HG03064 (cell line): ENCODE data around the gene IGF1.

Source experiments
- ATAC-seq: cut with Tn5 transposase; IDR thresholded peaks from one replicate; pipeline ENCODE4 v1.9.1; 2021; ENCODE audit warnings: low read depth; ENCODE audit not compliant: unreplicated experiment

IGF1 gene

DNA sequence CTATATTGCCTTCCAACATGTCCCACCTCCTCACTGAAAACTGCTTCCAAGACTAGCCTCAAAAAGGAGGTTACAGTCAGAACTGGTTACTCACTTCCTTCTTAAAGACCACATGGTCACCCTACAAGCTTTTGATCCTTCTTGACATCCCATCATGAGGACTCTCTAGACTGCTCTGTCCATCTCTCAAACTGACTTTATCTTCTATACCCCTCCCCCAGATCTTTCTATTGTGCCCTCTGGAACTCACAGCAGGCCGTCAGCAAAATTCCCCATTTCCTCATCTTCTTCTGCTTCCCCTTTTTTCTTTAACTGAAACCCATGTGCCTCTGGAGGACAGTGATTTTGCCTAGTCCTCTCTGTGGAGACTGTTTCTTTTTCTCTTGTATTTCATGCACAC is 18.1 kb upstream of the IGF1 start:
- no peak for ATAC-seq

DNA sequence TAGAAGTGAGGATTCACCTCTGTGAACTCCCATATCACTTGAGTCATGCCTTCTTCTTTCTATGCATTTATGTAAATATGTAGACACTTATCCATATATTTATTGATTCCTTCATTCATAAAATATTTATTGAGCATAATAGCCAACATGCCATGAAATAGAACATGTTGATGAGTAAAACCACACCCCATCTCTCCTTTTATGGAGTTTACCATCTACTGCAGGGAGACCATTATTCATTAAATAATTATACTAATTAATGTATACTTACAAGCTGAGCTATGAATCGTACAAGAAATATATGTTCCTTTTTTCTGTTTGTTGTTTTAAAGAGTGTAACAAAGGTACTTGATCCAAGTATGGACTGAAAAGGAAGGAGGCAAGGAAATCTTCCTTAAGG is 17.4 kb upstream of the IGF1 start:
- ATAC-seq = no peak

DNA sequence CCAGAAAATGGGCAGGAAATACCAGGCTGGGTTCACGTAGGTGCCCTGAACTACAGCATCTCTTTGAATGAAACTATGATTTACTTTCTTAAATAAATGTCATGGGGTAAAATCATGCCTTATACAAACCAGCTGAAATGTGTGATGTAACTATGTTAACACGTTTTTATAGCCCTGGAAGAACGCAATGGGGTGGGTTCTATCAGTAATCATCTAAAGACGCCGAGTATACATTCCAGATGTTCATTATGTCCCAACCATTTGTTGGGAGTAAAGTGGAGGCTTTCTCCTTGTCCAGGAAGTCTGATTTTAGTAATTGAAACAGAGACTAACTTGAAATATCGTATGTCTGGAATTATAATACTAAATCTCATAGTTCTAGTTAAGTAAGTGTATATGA is 16.2 kb upstream of the IGF1 start:
- no peak for ATAC-seq

DNA sequence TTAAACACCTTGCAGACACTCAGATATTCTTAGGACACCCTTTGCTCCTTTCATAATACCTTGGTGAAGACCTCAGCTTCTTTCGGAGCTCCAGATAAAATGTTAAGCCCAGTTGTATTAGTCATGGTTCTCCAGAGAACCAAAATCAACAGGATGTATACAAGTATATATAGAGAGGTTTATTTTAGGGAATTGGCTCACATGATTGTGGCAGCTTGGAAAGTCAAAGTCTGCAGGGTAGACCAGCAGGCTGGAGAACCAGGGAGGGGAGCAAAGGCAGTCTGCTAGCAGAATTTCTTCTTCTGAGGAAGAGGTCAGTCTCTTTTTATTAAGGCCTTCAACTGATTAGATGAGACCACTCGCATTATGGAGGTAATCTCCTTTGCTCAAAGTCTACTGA is 6.9 kb upstream of the IGF1 start:
- no peak for ATAC-seq

DNA sequence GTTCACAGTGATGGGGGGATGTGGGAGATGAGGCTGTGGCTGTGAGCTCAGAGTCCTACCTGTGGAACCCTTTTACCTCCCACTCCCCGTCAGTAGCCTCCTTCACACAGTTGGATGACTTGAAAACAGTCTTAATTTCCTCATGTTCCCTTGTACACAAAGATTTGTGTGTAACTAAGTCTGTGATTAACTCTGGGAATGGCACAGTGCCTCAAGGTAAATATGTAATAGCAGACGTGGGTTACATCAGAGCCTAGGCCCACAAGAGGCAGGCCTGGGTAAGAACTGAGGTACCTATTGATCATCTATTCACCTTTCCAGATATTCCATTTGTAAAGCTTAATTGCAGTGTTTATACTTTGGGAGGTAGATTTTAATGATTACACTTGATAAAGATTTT is 5.8 kb upstream of the IGF1 start:
- ATAC-seq = no peak

DNA sequence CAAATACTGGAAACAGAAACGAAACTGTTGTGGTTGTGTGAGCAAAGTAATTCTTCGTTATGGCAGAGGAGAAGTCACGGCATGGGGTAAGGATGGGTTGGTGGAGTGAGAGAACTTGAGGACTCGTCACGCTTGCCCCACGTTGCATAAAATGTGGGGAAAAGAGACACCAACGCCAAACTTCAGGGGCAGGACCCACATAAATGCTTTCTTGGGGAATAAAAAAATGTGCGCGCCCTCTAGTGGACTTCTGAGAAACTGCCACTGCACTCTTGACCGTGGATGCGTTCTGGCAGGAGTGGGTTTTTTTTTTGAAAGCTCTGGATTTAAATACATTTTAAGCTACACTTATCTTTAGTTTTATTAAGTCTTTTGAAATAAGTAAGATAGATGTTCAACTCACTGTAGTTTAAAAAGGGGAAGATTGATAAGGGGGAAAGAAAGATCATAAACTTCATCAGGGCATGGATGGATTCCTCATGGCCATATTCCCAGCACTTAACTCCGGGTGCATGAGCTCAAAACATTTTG is 4.1 kb upstream of the IGF1 start:
- ATAC-seq = peak; percentile 43

DNA sequence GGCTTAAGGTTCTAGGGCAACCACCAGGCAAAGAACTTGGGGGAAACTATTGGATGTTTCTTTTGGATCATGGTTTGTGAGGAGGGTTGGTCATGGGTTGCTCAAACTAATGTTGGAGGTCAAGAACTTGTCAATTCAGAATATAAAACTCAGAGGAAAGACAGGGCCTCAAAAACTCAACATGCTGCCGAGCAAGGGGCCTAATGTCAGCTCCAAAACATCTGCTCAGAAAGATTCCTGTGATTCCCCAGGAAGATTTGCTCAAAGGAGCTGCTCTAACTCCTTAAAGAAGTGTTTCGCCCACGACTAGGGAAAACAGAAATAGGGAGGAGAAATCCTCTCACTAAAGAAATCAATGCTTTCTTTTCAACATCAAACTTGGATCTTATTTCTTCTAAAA is 3.7 kb upstream of the IGF1 start:
- peak; percentile 14 for ATAC-seq

DNA sequence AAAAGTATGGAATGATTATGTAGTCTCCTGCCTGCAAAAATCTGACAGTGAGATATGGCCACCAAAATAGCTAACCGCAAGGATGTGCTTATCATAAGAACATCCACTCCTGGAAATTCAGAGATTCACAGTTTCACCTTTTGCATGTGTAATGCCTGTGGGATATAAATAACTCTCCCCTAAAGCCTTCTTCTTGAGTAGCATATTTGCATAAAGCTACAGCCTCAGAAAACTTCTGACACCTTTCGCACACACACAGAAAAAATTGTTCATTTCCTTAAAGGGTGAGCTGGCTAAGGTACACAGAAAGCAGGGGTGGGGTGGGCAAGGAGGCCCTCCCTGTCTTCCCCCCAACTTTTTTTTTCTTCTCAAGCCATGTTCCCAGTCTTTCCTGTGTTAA is 3.1 kb upstream of the IGF1 start:
- ATAC-seq = peak; percentile 49

DNA sequence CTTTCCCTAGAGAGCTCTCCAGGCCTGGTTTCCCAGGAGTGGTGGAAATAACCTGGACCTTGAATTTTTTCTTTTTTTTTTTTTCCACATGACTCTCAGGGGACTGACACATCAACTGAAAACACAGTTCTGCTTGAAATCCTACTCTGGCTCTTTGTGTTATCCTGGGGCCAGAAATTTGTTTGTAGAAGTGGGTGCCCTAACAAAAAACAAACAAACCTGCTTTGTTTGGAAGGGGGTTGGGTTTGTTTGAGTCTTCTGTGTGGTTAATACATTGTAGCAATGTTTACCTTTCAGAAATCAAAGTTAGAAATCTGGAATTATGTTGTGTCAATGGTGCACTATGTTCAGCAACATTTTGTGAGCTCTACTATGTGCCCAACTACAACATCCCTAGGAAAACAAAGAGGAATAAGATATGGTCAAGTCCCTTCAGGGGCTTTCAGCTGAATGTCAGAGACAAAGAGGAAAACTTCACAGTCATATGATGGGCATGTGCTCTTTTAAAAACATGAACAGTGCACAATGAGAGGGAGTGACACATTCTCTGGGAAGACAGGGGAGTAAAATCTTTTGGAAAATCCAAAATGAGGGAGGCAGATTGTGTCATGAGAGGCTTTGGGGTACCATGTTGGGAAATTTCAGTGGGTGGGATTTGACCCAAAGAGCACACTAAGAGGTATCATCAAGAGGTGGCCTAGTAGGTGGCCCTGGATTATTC is 1.5 kb upstream of the IGF1 start:
- no peak for ATAC-seq

DNA sequence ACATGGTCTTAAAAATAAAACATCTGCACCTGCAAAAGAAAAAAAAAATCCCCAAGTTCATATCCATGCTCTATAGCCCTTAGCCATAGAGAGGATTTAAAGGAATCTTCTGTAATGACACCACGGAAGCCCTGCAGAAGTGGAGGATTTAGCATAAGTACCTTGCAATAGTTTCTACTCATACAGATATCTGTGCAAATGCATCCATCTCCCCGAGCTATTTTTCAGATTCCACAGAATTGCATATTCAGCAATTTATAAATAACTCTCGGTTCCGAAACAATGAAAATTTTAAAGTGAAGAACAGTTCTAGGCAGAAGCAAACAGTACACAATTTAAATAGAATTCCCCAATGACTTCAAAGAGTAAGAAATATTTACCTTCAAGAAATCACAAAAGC is 424 bp downstream of the IGF1 start:
- no peak for ATAC-seq

DNA sequence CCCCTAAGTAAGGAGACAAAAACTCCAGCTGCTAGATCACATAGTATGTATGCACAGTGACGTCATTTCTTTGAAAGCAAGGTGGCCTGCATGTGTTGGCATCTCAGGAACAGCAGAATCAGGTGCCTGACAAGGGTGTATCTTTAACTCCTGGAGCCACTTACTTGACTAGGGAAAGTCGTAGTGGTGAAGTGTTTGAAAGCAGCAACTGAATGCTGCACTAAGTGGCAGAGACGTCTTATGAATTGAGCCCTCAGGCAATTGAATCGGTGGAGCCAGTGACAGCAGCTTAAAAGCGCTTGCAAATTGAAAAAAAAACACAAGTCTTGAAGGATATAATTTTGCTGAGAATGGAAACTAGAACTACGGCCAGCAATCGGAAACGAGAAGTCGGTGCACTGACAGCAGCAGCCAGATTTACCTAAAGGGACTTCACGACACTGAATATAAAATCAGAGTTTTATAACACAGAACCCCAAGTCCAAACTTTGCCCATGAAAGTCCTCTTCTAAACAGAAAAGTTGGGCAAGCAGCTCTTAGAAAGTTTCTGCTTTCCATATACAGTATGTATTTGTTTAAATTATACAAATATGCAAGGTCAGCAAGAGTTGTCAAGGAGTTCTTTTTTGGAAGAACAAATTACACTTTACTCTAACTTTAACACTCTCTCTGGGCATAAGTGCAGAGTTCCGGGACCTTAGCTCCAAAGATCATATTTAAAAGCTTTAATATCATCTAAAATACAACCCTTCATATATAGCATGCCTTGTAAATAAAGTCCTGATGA is 1.1 kb downstream of the IGF1 start:
- ATAC-seq = peak; percentile 38

DNA sequence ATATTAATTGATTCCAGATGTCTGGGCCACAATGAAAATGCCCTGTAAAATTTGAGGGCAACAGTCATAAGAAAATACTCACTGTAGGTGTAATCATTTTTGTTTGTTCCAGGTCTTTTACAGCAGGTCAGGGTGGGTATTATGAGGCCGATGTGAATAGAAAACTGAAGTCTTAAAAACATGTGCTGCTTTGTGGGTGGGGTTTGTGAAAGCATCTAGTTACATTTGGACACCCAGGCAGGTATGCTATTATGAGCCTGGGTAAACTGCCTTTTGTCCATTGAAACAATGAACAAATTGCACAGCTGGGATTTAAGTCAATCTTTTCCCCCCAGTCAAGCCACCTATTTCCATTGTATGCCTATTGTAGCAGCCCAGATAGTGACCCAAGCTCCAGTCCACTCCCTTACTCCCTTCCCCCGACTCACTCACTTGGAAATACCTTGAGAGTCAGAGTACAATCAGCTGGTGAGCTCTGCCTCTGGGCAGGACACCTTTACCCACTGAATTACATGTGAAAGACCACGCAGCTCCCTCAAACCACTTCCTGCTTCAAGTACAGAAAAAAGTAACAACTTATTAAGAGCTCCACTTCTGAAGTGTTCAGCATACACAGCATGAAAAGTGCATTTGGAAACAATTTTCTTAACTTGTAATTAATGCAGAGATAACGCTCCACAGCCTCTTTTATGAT is 1.8 kb downstream of the IGF1 start:
- ATAC-seq = peak; percentile 64

DNA sequence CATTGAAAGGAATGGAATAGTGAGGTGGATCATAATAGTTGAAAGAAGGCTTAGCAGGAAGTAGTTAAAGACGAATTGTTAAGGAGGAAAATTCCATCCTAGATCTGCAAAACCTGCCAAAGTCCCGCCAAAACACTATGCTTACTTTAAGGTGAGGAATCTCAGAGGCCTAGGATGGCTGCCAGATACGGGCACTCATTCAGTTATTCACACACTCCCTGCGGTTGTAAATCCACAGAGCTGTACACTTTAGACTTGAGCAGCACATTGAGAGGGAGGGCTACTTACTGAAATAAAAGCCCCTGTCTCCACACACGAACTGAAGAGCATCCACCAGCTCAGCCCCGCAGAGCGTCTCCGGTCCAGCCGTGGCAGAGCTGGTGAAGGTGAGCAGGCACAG is 5.0 kb downstream of the IGF1 start:
- ATAC-seq = no peak

DNA sequence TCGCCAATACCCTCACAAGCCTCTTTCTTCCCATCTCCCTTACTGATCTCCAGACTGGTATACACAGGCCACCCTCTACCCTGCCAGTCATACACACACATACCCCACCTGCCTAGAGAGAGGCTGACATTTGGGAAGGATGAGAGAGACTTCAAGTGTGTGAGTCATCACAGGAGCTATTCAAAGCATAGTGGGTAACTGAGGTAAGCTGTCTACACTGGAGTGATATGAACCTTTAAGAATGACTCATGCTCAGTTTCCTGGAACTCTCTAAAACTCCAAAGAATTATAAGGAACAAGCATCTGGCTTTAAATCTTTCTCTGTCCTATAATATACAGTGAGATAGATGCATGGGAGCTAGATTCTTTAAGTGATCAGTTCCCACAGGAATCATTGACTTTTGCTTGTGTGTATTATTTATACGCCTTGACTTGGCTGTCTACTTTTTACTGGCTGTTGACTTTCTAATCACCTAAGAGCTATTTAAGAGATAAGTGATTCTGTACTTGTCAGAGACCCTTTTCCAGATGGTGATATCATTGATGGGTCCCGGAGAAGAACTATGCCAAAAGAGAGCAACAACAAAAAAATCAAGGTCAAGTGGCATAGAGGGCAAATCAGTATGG is 5.8 kb downstream of the IGF1 start:
- ATAC-seq = no peak

DNA sequence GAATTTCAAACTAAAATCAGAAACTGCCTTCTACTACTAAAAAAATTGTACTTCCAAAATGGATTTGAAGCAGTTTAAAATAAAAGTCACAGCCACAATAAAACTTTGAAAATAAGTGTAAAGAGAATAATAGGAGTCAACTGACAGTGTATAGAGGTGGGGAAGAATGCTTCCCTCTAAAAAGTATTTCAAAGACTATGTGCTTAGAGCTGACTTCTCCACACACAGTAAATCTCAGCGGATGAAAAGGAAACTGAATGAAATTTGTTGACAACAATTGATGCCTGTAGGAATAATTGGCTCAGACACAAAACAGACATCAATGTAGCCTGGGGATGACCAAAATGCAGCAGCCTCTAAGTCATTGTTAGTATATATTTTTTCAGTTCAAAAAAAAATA is 7.9 kb downstream of the IGF1 start:
- ATAC-seq = no peak

DNA sequence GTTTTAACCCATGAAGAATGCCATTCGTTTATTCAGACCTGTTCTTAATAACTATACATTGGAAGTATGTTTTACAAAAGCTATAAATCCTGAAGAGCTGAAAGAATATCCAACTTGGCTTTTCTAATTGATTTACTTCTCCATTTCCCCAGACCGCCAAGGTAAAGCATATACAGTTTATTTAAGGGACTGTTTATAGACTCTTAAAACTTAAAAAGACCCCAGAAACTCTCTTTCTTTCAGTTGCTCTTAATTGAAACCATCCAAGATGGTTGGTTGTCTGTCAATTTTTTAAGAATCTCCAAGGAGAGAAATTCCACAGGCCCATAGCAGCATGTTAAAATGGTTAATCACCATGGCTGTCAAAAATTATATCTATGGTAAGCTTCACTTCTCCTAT is 8.8 kb downstream of the IGF1 start:
- ATAC-seq = no peak

DNA sequence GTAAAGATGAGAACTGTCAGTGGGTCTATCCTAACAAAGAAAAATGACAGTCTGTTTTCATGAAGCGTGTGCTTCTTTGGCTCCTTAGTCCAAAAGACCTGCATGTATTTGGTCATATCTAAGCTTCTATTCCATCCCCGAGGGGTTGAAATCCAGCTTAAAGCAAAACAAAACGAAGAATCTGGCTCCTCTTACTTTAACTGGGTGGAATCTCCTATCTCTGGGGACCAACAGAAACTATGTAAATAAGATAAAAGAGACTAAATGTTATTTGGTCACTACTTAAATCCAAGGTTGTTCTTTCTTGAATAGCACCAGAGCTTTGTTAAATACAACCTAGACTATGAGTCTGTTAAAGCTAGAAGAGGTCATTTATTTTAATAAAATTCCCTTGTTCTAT is 9.4 kb downstream of the IGF1 start:
- no peak for ATAC-seq

DNA sequence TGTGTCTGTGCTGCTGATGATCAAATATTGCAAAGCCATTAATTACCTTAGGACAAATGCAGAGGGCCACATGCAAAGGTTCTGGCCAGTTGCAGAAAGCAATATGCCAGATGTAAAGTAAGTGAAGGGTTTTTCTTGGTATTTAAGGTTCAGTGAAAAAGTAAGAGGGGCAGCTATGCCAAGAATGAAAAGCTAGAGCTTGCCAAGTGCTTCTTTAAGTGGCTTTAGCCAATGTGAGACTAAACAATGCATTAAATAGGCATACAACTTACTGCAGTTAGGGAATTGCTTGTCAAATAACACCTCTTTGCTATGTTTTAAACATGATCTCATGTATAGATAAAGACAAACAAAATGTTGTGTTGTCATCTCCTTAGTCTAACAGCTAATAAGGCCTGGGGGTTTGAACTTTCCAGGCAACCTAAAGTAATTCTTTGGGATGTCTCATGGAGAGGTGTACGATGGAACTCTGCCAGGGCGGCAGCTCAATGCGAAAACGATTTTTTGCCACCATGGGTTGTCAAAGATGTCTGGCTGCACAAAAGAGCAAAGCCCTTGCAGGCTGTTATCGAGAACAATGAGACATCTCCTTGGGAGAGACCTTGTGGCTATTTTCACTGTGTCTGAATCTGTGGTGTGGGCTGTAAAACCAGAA is 12.0 kb downstream of the IGF1 start:
- ATAC-seq = no peak

DNA sequence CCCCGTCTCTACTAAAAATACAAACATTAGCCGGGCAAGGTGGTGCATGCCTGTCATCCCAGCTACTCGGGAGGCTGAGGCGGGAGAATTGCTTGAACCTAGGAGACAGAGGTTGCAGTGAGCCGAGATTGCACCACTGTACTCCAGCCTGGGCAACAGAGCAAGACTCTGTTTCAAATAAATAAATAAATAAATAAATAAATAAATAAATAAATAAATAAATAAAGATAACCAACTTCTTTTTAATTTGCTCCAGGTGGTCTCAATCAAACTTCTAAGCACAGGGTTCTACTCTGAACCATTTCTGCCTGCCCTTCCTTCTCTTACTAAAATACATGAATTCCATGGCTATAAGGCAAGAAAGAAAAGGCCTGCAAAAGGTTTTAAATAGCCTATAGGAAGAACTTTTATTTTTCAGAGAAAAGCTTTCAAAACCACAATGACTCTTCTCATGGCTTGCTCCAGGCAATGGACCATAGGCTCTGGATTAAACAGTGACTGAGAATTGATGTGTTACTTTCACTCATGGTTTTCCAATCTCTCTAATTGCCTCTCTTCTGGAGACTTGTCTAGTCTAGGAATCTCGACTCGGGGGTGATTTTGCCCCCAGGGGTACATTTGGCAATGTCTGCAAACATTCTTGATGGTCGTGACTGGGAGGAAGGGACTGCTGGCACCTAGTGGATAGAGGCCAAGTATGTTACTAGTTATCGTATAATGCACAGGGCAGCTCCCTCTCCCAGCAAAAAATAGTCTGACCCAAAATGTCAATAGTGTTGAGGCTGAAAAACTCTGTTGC is 14.4 kb downstream of the IGF1 start:
- no peak for ATAC-seq
